ENCODE results near the gene CD207. TPM values are rescaled to one million over a fixed set of nuclear protein-coding genes. Genes with fewer than 3 reads are reported as not detected.
"Not testable (repeated sequence)": the region's sequence is repeated elsewhere in the genome, so short reads cannot be mapped to it uniquely, and the experiment has no call there.

Gene CD207
- total RNA-seq (2012; rRNA removed), result 0.22 TPM in 1 of 2 replicates, not detected in the other

- Histone ChIP-seq H3K4me1 (ENCODE audit: control insufficient read depth, insufficient read depth, low read length) (no peaks in the 10 kb centered on the region), H3K36me3 (ENCODE audit: insufficient read depth, low read length) (no peaks in the 10 kb centered on the region), H3K9me3 (replicated peaks; ENCODE audit: low read length) (no peaks in the 10 kb centered on the region), H3K4me2 (ENCODE audit: low read length) (no peak within 1 kb of the TSS), H3K27me3 (ENCODE audit: control insufficient read depth, insufficient read depth, low read length) (peaks cover 19% of the 10 kb centered on the region), H3K9ac (ENCODE audit: low read depth, low read length) (no peak within 1 kb of the TSS), H3K4me3 (ENCODE audit: low read length) (no peak within 1 kb of the TSS)
These were observed at the start of gene CD207 for GRCh38 chr2:70835643-70836042. TSS of gene CD207 (minus strand) at chr2:70835816. CDS start at chr2:70835776, 40 bp downstream.

GRCh38 chr2:70878543-70878942, 42.9 kb upstream of the CD207 start:
- H3K27me3 ChIP-seq (ENCODE audit: control insufficient read depth, insufficient read depth, low read length), result peaks cover 40% of the 10 kb centered on the region
- not testable (repeated sequence) for H3K4me1 ChIP-seq (ENCODE audit: control insufficient read depth, insufficient read depth, low read length); H3K4me3 ChIP-seq (ENCODE audit: low read length); H3K4me2 ChIP-seq (ENCODE audit: low read length); H3K36me3 ChIP-seq (ENCODE audit: insufficient read depth, low read length); H3K9me3 ChIP-seq (replicated peaks; ENCODE audit: low read length); H3K9ac ChIP-seq (ENCODE audit: low read depth, low read length)

GRCh38 chr2:70876138-70876537, 40.5 kb upstream of the CD207 start:
- H3K4me2 ChIP-seq (ENCODE audit: low read length); H3K9me3 ChIP-seq (replicated peaks; ENCODE audit: low read length); H3K4me1 ChIP-seq (ENCODE audit: control insufficient read depth, insufficient read depth, low read length); H3K36me3 ChIP-seq (ENCODE audit: insufficient read depth, low read length); H3K4me3 ChIP-seq (ENCODE audit: low read length); H3K9ac ChIP-seq (ENCODE audit: low read depth, low read length): not testable (repeated sequence)
- peaks cover 44% of the 10 kb centered on the region for H3K27me3 ChIP-seq (ENCODE audit: control insufficient read depth, insufficient read depth, low read length)

GRCh38 chr2:70873541-70873940, 37.9 kb upstream of the CD207 start:
- Histone ChIP-seq H3K4me3 (ENCODE audit: low read length) (no peak overlapping the region), H3K27me3 (ENCODE audit: control insufficient read depth, insufficient read depth, low read length) (peaks cover 46% of the 10 kb centered on the region), H3K4me1 (ENCODE audit: control insufficient read depth, insufficient read depth, low read length) (no peaks in the 10 kb centered on the region), H3K9me3 (replicated peaks; ENCODE audit: low read length) (no peaks in the 10 kb centered on the region), H3K4me2 (ENCODE audit: low read length) (no peak overlapping the region), H3K9ac (ENCODE audit: low read depth, low read length) (no peak overlapping the region), H3K36me3 (ENCODE audit: insufficient read depth, low read length) (no peaks in the 10 kb centered on the region)

GRCh38 chr2:70871398-70872211, 36.0 kb upstream of the CD207 start:
- Histone ChIP-seq H3K4me3 (ENCODE audit: low read length) (no peak overlapping the region), H3K4me1 (ENCODE audit: control insufficient read depth, insufficient read depth, low read length) (no peaks in the 10 kb centered on the region), H3K36me3 (ENCODE audit: insufficient read depth, low read length) (no peaks in the 10 kb centered on the region), H3K4me2 (ENCODE audit: low read length) (peak overlapping the region; percentile 65), H3K27me3 (ENCODE audit: control insufficient read depth, insufficient read depth, low read length) (peaks cover 38% of the 10 kb centered on the region), H3K9ac (ENCODE audit: low read depth, low read length) (no peak overlapping the region), H3K9me3 (replicated peaks; ENCODE audit: low read length) (no peaks in the 10 kb centered on the region)

- Histone ChIP-seq H3K9ac (ENCODE audit: low read depth, low read length) (no peak overlapping the region), H3K36me3 (ENCODE audit: insufficient read depth, low read length) (no peaks in the 10 kb centered on the region), H3K4me2 (ENCODE audit: low read length) (no peak overlapping the region), H3K4me3 (ENCODE audit: low read length) (no peak overlapping the region), H3K4me1 (ENCODE audit: control insufficient read depth, insufficient read depth, low read length) (no peaks in the 10 kb centered on the region), H3K9me3 (replicated peaks; ENCODE audit: low read length) (no peaks in the 10 kb centered on the region), H3K27me3 (ENCODE audit: control insufficient read depth, insufficient read depth, low read length) (peaks cover 36% of the 10 kb centered on the region)
These were observed 35.2 kb upstream of the CD207 start for GRCh38 chr2:70870790-70871189.

GRCh38 chr2:70868970-70869369, 33.4 kb upstream of the CD207 start:
- Histone ChIP-seq H3K9me3 (replicated peaks; ENCODE audit: low read length) (no peaks in the 10 kb centered on the region), H3K9ac (ENCODE audit: low read depth, low read length) (no peak overlapping the region), H3K27me3 (ENCODE audit: control insufficient read depth, insufficient read depth, low read length) (peaks cover 33% of the 10 kb centered on the region), H3K4me1 (ENCODE audit: control insufficient read depth, insufficient read depth, low read length) (no peaks in the 10 kb centered on the region), H3K36me3 (ENCODE audit: insufficient read depth, low read length) (no peaks in the 10 kb centered on the region), H3K4me2 (ENCODE audit: low read length) (no peak overlapping the region), H3K4me3 (ENCODE audit: low read length) (no peak overlapping the region)

- no peak overlapping the region for H3K4me3 ChIP-seq (ENCODE audit: low read length)
- peaks cover 61% of the 10 kb centered on the region for H3K27me3 ChIP-seq (ENCODE audit: control insufficient read depth, insufficient read depth, low read length)
These were observed 26.4 kb upstream of the CD207 start for GRCh38 chr2:70861777-70862625.

GRCh38 chr2:70855667-70856066, 20.1 kb upstream of the CD207 start:
- Histone ChIP-seq H3K9me3 (replicated peaks; ENCODE audit: low read length) (no peaks in the 10 kb centered on the region), H3K4me3 (ENCODE audit: low read length) (no peak overlapping the region), H3K4me1 (ENCODE audit: control insufficient read depth, insufficient read depth, low read length) (no peaks in the 10 kb centered on the region), H3K36me3 (ENCODE audit: insufficient read depth, low read length) (no peaks in the 10 kb centered on the region), H3K9ac (ENCODE audit: low read depth, low read length) (no peak overlapping the region), H3K27me3 (ENCODE audit: control insufficient read depth, insufficient read depth, low read length) (peaks cover 47% of the 10 kb centered on the region), H3K4me2 (ENCODE audit: low read length) (no peak overlapping the region)

More at GRCh38 chr2:70861777-70862625, 26.4 kb upstream of the CD207 start:
- Histone ChIP-seq H3K4me2 (ENCODE audit: low read length) (peak overlapping the region; percentile 47), H3K36me3 (ENCODE audit: insufficient read depth, low read length) (no peaks in the 10 kb centered on the region), H3K4me1 (ENCODE audit: control insufficient read depth, insufficient read depth, low read length) (no peaks in the 10 kb centered on the region), H3K9ac (ENCODE audit: low read depth, low read length) (no peak overlapping the region), H3K9me3 (replicated peaks; ENCODE audit: low read length) (no peaks in the 10 kb centered on the region)

GRCh38 chr2:70854411-70854810, 18.8 kb upstream of the CD207 start:
- no peak overlapping the region for H3K4me3 ChIP-seq (ENCODE audit: low read length)
- H3K27me3 ChIP-seq (ENCODE audit: control insufficient read depth, insufficient read depth, low read length), result peaks cover 37% of the 10 kb centered on the region
- H3K9ac ChIP-seq (ENCODE audit: low read depth, low read length), result no peak overlapping the region
- no peak overlapping the region for H3K4me2 ChIP-seq (ENCODE audit: low read length)
- no peaks in the 10 kb centered on the region for H3K36me3 ChIP-seq (ENCODE audit: insufficient read depth, low read length)
- no peaks in the 10 kb centered on the region for H3K4me1 ChIP-seq (ENCODE audit: control insufficient read depth, insufficient read depth, low read length)
- no peaks in the 10 kb centered on the region for H3K9me3 ChIP-seq (replicated peaks; ENCODE audit: low read length)

- H3K9ac ChIP-seq (ENCODE audit: low read depth, low read length), result no peak overlapping the region
- no peaks in the 10 kb centered on the region for H3K4me1 ChIP-seq (ENCODE audit: control insufficient read depth, insufficient read depth, low read length)
- peaks cover 33% of the 10 kb centered on the region for H3K27me3 ChIP-seq (ENCODE audit: control insufficient read depth, insufficient read depth, low read length)
- no peak overlapping the region for H3K4me3 ChIP-seq (ENCODE audit: low read length)
- H3K36me3 ChIP-seq (ENCODE audit: insufficient read depth, low read length), result no peaks in the 10 kb centered on the region
- H3K9me3 ChIP-seq (replicated peaks; ENCODE audit: low read length), result no peaks in the 10 kb centered on the region
- no peak overlapping the region for H3K4me2 ChIP-seq (ENCODE audit: low read length)
These were observed 17.2 kb upstream of the CD207 start for GRCh38 chr2:70852824-70853223.
